NT2/D1 (cell line): ENCODE measurements around the gene MGAT4C.
"Not testable (repeated sequence)": the region's sequence is repeated elsewhere in the genome, so short reads cannot be mapped to it uniquely, and the experiment has no call there.

Experiments used
- DNase-seq: peaks from one replicate; pipeline ENCODE4 v3.0.0-alpha.2; 2011; ENCODE audit warnings: low read depth, low spot score
- H3K27me3 ChIP-seq: 2 replicates; pipeline ENCODE4 v1.6.0; 2011; ENCODE audit warnings: mild to moderate bottlenecking; ENCODE audit not compliant: insufficient read length, insufficient read depth
- H3K36me3 ChIP-seq: 2 replicates; pipeline ENCODE4 v1.6.1; 2011; ENCODE audit warnings: mild to moderate bottlenecking, low read length, mixed read lengths; ENCODE audit not compliant: insufficient read depth, insufficient read length
- H3K4me1 ChIP-seq: 2 replicates; pipeline ENCODE4 v1.5.1; 2011; ENCODE audit not compliant: insufficient read depth, insufficient read length
- H3K4me3 ChIP-seq: 2 replicates; pipeline ENCODE4 v1.5.1; 2011; ENCODE audit warnings: low read depth; ENCODE audit not compliant: insufficient read length
- H3K9ac ChIP-seq: 2 replicates; pipeline ENCODE4 v1.6.0; 2011; ENCODE audit warnings: low read depth; ENCODE audit not compliant: insufficient read length
- H3K9me3 ChIP-seq: 2 replicates; pipeline ENCODE4 v1.5.1; 2011; ENCODE audit warnings: mild to moderate bottlenecking, low read length; ENCODE audit not compliant: insufficient read depth
- SUZ12 ChIP-seq: IDR thresholded peaks from 2 replicates; pipeline ENCODE4 v1.6.1; 2011; ENCODE audit not compliant: insufficient read length, insufficient read depth; ENCODE audit errors: extremely low read depth
- YY1 ChIP-seq: IDR thresholded peaks from 2 replicates; pipeline ENCODE4 v1.6.1; 2011; ENCODE audit not compliant: insufficient read length, insufficient read depth
- ZNF274 ChIP-seq: IDR thresholded peaks from 2 replicates; pipeline ENCODE4 v1.6.1; 2011; ENCODE audit warnings: mild to moderate bottlenecking, low read depth, low read length

Gene MGAT4C

GRCh38 chr12:86122846-86123468, 133.2 kb downstream of the MGAT4C start:
- Histone ChIP-seq H3K9ac (no peak overlapping the region), H3K4me3 (no peak overlapping the region), H3K27me3 (no peaks in the 10 kb centered on the region), H3K36me3 (no peaks in the 10 kb centered on the region), H3K4me1 (no peaks in the 10 kb centered on the region), H3K9me3 (no peaks in the 10 kb centered on the region)
- no peak for DNase-seq
- TF ChIP-seq ZNF274 (no peak), SUZ12 (no peak), YY1 (no peak)

GRCh38 chr12:86118161-86118560, 138.0 kb downstream of the MGAT4C start:
- Histone ChIP-seq H3K9ac (no peak overlapping the region), H3K36me3 (no peaks in the 10 kb centered on the region), H3K9me3 (no peaks in the 10 kb centered on the region), H3K4me3 (no peak overlapping the region), H3K27me3 (no peaks in the 10 kb centered on the region), H3K4me1 (no peaks in the 10 kb centered on the region)
- no peak for DNase-seq
- TF ChIP-seq SUZ12, result no peak
- TF ChIP-seq YY1, result no peak
- TF ChIP-seq ZNF274, result no peak

DNA sequence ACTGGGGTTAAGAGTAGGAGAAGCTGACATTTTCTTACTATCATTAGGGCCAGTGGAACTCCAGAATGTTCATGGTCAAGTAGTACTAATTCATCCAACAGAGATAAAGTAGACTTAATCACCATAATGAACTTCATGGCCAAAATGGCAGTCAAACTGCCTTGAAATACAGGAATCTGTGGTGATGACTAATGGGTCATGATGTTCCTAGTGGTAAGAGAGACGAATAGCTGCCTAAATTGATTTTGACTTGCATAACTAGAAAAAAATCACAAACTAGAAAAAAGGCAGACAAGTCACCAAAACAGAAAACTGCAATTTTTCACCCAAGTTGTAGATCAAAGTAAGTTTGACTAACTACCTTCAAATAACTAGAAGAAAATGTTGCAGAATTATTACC, 138.5 kb downstream of the MGAT4C start:
- DNase-seq, result no peak
- no peaks in the 10 kb centered on the region for H3K27me3 ChIP-seq

GRCh38 chr12:86104087-86104486, 152.1 kb downstream of the MGAT4C start:
- Histone ChIP-seq H3K9ac (no peak overlapping the region), H3K9me3 (no peaks in the 10 kb centered on the region), H3K36me3 (no peaks in the 10 kb centered on the region), H3K4me1 (no peaks in the 10 kb centered on the region), H3K4me3 (no peak overlapping the region), H3K27me3 (no peaks in the 10 kb centered on the region)
- DNase-seq, result no peak
- no peak for TF ChIP-seq ZNF274
- TF ChIP-seq YY1, result no peak
- no peak for TF ChIP-seq SUZ12

More for the DNA sequence above, 138.5 kb downstream of the MGAT4C start:
- Histone ChIP-seq H3K4me1 (no peaks in the 10 kb centered on the region), H3K9ac (no peak overlapping the region), H3K36me3 (no peaks in the 10 kb centered on the region), H3K9me3 (no peaks in the 10 kb centered on the region), H3K4me3 (no peak overlapping the region)
- no peak for TF ChIP-seq SUZ12
- no peak for TF ChIP-seq YY1
- no peak for TF ChIP-seq ZNF274

DNA sequence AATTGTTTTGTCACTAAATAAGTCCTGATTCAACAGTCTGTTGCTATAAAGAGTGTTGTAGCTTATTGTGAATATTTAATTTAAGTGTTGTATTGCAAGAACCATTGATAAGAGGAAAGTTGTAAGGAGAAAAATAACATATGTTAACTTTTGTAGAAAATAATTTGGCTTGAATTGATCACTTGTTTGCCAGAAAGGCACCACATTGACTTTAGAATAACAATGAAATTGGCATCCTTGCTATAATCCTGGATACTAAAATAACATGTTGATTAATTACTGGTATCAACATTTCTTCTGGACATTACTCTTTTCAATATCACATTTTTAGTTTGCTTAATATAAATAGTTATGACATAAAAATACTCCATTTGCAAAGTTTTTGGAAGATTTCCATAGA, 159.0 kb downstream of the MGAT4C start:
- DNase-seq, result no peak
- Histone ChIP-seq H3K4me1 (no peaks in the 10 kb centered on the region), H3K9me3 (no peaks in the 10 kb centered on the region), H3K9ac (no peak overlapping the region), H3K4me3 (no peak overlapping the region), H3K36me3 (no peaks in the 10 kb centered on the region), H3K27me3 (no peaks in the 10 kb centered on the region)
- TF ChIP-seq ZNF274 (no peak), YY1 (no peak), SUZ12 (no peak)

GRCh38 chr12:86091681-86092080, 164.5 kb downstream of the MGAT4C start:
- Histone ChIP-seq H3K36me3 (no peaks in the 10 kb centered on the region), H3K9me3 (no peaks in the 10 kb centered on the region), H3K9ac (no peak overlapping the region), H3K4me1 (no peaks in the 10 kb centered on the region), H3K27me3 (no peaks in the 10 kb centered on the region), H3K4me3 (no peak overlapping the region)
- DNase-seq, result no peak
- no peak for TF ChIP-seq ZNF274
- TF ChIP-seq SUZ12, result no peak
- no peak for TF ChIP-seq YY1

GRCh38 chr12:86081843-86082242, 174.3 kb downstream of the MGAT4C start:
- Histone ChIP-seq H3K4me1 (no peaks in the 10 kb centered on the region), H3K27me3 (no peaks in the 10 kb centered on the region), H3K36me3 (no peaks in the 10 kb centered on the region), H3K4me3 (no peak overlapping the region), H3K9ac (no peak overlapping the region), H3K9me3 (no peaks in the 10 kb centered on the region)
- TF ChIP-seq SUZ12 (no peak), YY1 (no peak), ZNF274 (no peak)
- no peak for DNase-seq

GRCh38 chr12:86059052-86059451, 197.1 kb downstream of the MGAT4C start:
- H3K4me3 ChIP-seq, H3K36me3 ChIP-seq, H3K9me3 ChIP-seq, H3K27me3 ChIP-seq, H3K9ac ChIP-seq, H3K4me1 ChIP-seq, DNase-seq: not testable (repeated sequence)
